ENCODE data around the gene EIF4H. TPM values are rescaled to one million over a fixed set of nuclear protein-coding genes. Genes with fewer than 3 reads are reported as not detected.
"Not testable (repeated sequence)": the region's sequence is repeated elsewhere in the genome, so short reads cannot be mapped to it uniquely, and the experiment has no call there.

The EIF4H gene
- polyA plus RNA-seq, 6 donors from 2014 or later = 185 to 247 (median 209) TPM

- H3K4me3 Mint-ChIP-seq; DNase-seq; H3K9me3 Mint-ChIP-seq; ATAC-seq (ENCODE audit: low read depth in 2 of 2); H3K4me1 Mint-ChIP-seq; H3K27me3 Mint-ChIP-seq: not testable (repeated sequence)
- Mint-ChIP-seq H3K36me3 (peaks cover 0 to 11% of the 10 kb centered on the region in 2 donors), H3K27ac (peak overlapping the region in 5 of 6 donors; percentile 32 to 91 (median 66))
Measured at GRCh38 chr7:74195139-74195860, 21.1 kb downstream of the EIF4H start.

- ATAC-seq (ENCODE audit: low read depth in 2 of 2) = peak in 1 of 2 donors; percentile 8
- not testable (repeated sequence) for H3K4me3 Mint-ChIP-seq, H3K4me1 Mint-ChIP-seq, H3K27ac Mint-ChIP-seq, H3K27me3 Mint-ChIP-seq, H3K9me3 Mint-ChIP-seq, H3K36me3 Mint-ChIP-seq, DNase-seq
Measured at GRCh38 chr7:74195968-74196654, 22.0 kb downstream of the EIF4H start.

- H3K4me3 Mint-ChIP-seq = peak overlapping the region in 3 of 8 donors; percentile 17 to 69 (median 42)
- DNase-seq = no peak
- H3K36me3 Mint-ChIP-seq = peaks cover 0 to 10% of the 10 kb centered on the region in 2 donors
- no peaks in the 10 kb centered on the region for H3K9me3 Mint-ChIP-seq
- peak overlapping the region in 4 of 6 donors; percentile 18 to 59 (median 46) for H3K27ac Mint-ChIP-seq
- H3K27me3 Mint-ChIP-seq = no peaks in the 10 kb centered on the region
- peaks cover 0 to 12% (median 0%) of the 10 kb centered on the region in 3 donors for H3K4me1 Mint-ChIP-seq
- ATAC-seq (ENCODE audit: low read depth in 2 of 2) = peak; percentile 11 to 21
Measured at GRCh38 chr7:74197449-74198124, 23.4 kb downstream of the EIF4H start.

- Mint-ChIP-seq H3K4me3 (no peak overlapping the region), H3K9me3 (no peaks in the 10 kb centered on the region), H3K36me3 (peaks cover 0 to 3% of the 10 kb centered on the region in 2 donors), H3K27me3 (no peaks in the 10 kb centered on the region), H3K4me1 (peaks cover 9 to 17% (median 10%) of the 10 kb centered on the region in 3 donors), H3K27ac (peak overlapping the region in 1 of 6 donors; percentile 85)
- ATAC-seq (ENCODE audit: low read depth in 2 of 2) (no peak), DNase-seq (no peak)
Measured at GRCh38 chr7:74199551-74200355, 25.6 kb downstream of the EIF4H start.

GRCh38 chr7:74202841-74203556 is 28.8 kb downstream of the EIF4H start:
- ATAC-seq (ENCODE audit: low read depth in 2 of 2) (peak; percentile 53 to 59), DNase-seq (peak; percentile 54)
- peaks cover 18 to 39% (median 32%) of the 10 kb centered on the region in 3 donors for H3K4me1 Mint-ChIP-seq
- no peaks in the 10 kb centered on the region for H3K9me3 Mint-ChIP-seq
- H3K27me3 Mint-ChIP-seq = no peaks in the 10 kb centered on the region
- peak overlapping the region in 3 of 6 donors; percentile 26 to 34 (median 30) for H3K27ac Mint-ChIP-seq
- H3K36me3 Mint-ChIP-seq = no peaks in the 10 kb centered on the region
- H3K4me3 Mint-ChIP-seq = no peak overlapping the region

GRCh38 chr7:74203956-74204618 is 29.9 kb downstream of the EIF4H start:
- DNase-seq (no peak), ATAC-seq (ENCODE audit: low read depth in 2 of 2) (no peak)
- Mint-ChIP-seq H3K4me1 (peaks cover 23 to 47% (median 40%) of the 10 kb centered on the region in 3 donors), H3K27me3 (no peaks in the 10 kb centered on the region), H3K36me3 (no peaks in the 10 kb centered on the region), H3K27ac (peak overlapping the region in 1 of 6 donors; percentile 34), H3K9me3 (no peaks in the 10 kb centered on the region), H3K4me3 (peak overlapping the region in 2 of 8 donors; percentile 21 to 46)

- not testable (repeated sequence) for DNase-seq; ATAC-seq (ENCODE audit: low read depth in 2 of 2); H3K27me3 Mint-ChIP-seq; H3K36me3 Mint-ChIP-seq; H3K9me3 Mint-ChIP-seq
- Mint-ChIP-seq H3K27ac (peak overlapping the region in 3 of 6 donors; percentile 32 to 78 (median 57)), H3K4me3 (peak overlapping the region; percentile 29 to 92 (median 60)), H3K4me1 (peaks cover 27 to 53% (median 46%) of the 10 kb centered on the region in 3 donors)
Measured at GRCh38 chr7:74206052-74206451, 31.9 kb downstream of the EIF4H start.

GRCh38 chr7:74206589-74207120 is 32.5 kb downstream of the EIF4H start:
- peak overlapping the region; percentile 5 to 62 (median 43) for H3K27ac Mint-ChIP-seq
- H3K27me3 Mint-ChIP-seq = no peaks in the 10 kb centered on the region
- DNase-seq (peak; percentile 79), ATAC-seq (ENCODE audit: low read depth in 2 of 2) (peak; percentile 22 to 43)
- peak overlapping the region; percentile 58 to 92 (median 74) for H3K4me3 Mint-ChIP-seq
- H3K9me3 Mint-ChIP-seq = no peaks in the 10 kb centered on the region
- H3K36me3 Mint-ChIP-seq = no peaks in the 10 kb centered on the region
- H3K4me1 Mint-ChIP-seq = peaks cover 27 to 56% (median 46%) of the 10 kb centered on the region in 3 donors

GRCh38 chr7:74207586-74207985 is 33.4 kb downstream of the EIF4H start:
- Mint-ChIP-seq H3K27ac (peak overlapping the region in 3 of 6 donors; percentile 5 to 75 (median 58)), H3K4me3 (peak overlapping the region in 6 of 8 donors; percentile 52 to 90 (median 64)), H3K9me3 (no peaks in the 10 kb centered on the region), H3K27me3 (no peaks in the 10 kb centered on the region), H3K36me3 (no peaks in the 10 kb centered on the region), H3K4me1 (peaks cover 30 to 60% (median 50%) of the 10 kb centered on the region in 3 donors)
- ATAC-seq (ENCODE audit: low read depth in 2 of 2) (no peak), DNase-seq (no peak)

GRCh38 chr7:74208241-74208640 is 34.1 kb downstream of the EIF4H start:
- Mint-ChIP-seq H3K4me3 (peak overlapping the region in 7 of 8 donors; percentile 10 to 96 (median 83)), H3K4me1 (peaks cover 31 to 61% (median 51%) of the 10 kb centered on the region in 3 donors), H3K27ac (peak overlapping the region in 2 of 6 donors; percentile 87 to 91)
- H3K36me3 Mint-ChIP-seq; H3K27me3 Mint-ChIP-seq; DNase-seq; H3K9me3 Mint-ChIP-seq; ATAC-seq (ENCODE audit: low read depth in 2 of 2): not testable (repeated sequence)

- H3K27me3 Mint-ChIP-seq = no peaks in the 10 kb centered on the region
- DNase-seq (no peak), ATAC-seq (ENCODE audit: low read depth in 2 of 2) (no peak)
- H3K4me3 Mint-ChIP-seq = peak overlapping the region; percentile 29 to 96 (median 83)
- H3K9me3 Mint-ChIP-seq = no peaks in the 10 kb centered on the region
- peaks cover 0 to 1% of the 10 kb centered on the region in 2 donors for H3K36me3 Mint-ChIP-seq
- peaks cover 39 to 64% (median 48%) of the 10 kb centered on the region in 3 donors for H3K4me1 Mint-ChIP-seq
- H3K27ac Mint-ChIP-seq = peak overlapping the region in 5 of 6 donors; percentile 42 to 94 (median 87)
Measured at GRCh38 chr7:74212661-74213060, 38.5 kb downstream of the EIF4H start.

Data from naive B cell (primary cell).